Adipocyte (in vitro differentiated cells): ENCODE results near the gene DCAF11.

Experiments used
- DNase-seq: peaks from one replicate; pipeline ENCODE4 v3.0.0-alpha.2; 2015; ENCODE audit warnings: low read depth
- H3K27me3 ChIP-seq: replicated peaks from 2 replicates; pipeline ENCODE4 v1.7.0; 2013; ENCODE audit warnings: mild to moderate bottlenecking, low read length, moderate library complexity; ENCODE audit not compliant: control insufficient read depth, insufficient read depth
- H3K36me3 ChIP-seq: 2 replicates; pipeline ENCODE4 v1.7.0; 2013; ENCODE audit warnings: low read length, mild to moderate bottlenecking, moderate library complexity; ENCODE audit not compliant: control insufficient read depth, insufficient read depth, severe bottlenecking
- H3K4me1 ChIP-seq: 2 replicates; pipeline ENCODE4 v1.7.0; 2013; ENCODE audit warnings: mild to moderate bottlenecking, low read length, moderate library complexity; ENCODE audit not compliant: control insufficient read depth, insufficient read depth
- H3K4me3 ChIP-seq: 2 replicates; pipeline ENCODE4 v1.7.0; 2013; ENCODE audit warnings: mild to moderate bottlenecking, low read length, moderate library complexity
- H3K9ac ChIP-seq: 2 replicates; pipeline ENCODE4 v1.7.0; 2013; ENCODE audit warnings: mild to moderate bottlenecking, low read length, moderate library complexity
- H3K9me3 ChIP-seq: 2 replicates; pipeline ENCODE4 v1.7.0; 2013; ENCODE audit warnings: mild to moderate bottlenecking, low read length, moderate library complexity; ENCODE audit not compliant: control insufficient read depth

The DCAF11 gene

DNA sequence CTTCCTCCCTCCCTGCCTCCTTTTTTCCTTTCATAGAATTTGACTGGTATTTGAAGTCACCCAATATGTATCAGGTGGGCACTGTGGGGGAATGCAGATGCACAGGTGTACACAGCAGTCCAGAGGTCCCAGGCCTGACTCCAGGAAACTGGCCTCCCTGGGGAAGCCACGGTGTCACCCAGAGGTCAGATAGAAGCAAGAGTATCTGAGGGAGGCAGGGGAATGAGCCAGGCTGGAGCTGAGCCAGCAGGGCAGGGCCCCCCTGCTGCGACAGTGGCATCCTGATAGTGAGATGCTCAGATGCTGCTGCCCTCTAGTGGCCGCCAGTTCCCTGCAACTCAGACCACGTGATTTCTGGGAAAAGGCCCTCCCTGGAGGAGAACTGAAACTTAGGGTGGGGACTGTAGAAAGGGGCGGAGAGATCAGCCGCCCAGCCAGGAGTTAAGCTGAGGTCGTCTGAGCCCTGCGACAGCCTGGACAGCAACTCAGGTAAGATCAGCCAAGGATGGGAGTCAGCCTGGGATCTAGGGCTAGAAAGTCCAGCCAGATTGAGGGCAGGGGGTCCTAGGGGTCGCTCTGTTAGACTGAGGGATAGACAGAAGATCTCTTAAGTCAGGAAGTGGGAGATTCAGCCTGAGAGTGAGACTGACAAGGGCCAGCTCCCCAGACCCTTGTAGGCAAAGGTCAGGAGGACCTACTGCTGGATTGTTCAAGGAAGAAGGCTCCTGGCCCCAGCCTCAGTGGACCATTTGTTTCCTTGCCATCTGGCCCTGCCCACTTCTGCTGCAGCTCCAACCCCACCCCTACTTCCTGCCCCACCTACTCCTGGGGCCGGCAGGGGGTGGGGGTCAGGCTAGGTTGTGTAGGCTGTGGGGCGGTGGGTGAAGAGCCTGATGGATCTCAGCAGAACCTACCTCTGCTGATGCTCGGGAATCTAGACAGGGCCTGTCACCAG lies 46.5 kb downstream of the DCAF11 start, which contains the start of gene IRF9:
IRF9 (plus strand) TSS at position 416 of the 955 bp plus-strand sequence. CDS start 880 bp downstream, outside the sequence.
- Histone ChIP-seq H3K27me3 (no peaks in the 10 kb centered on the region), H3K9ac (peak within 1 kb of the TSS; percentile 96), H3K4me1 (peaks cover 13% of the 10 kb centered on the region), H3K4me3 (peak within 1 kb of the TSS; percentile 92), H3K9me3 (no peaks in the 10 kb centered on the region), H3K36me3 (peaks cover 71% of the 10 kb centered on the region)
- peak; percentile 97 for DNase-seq

DNA sequence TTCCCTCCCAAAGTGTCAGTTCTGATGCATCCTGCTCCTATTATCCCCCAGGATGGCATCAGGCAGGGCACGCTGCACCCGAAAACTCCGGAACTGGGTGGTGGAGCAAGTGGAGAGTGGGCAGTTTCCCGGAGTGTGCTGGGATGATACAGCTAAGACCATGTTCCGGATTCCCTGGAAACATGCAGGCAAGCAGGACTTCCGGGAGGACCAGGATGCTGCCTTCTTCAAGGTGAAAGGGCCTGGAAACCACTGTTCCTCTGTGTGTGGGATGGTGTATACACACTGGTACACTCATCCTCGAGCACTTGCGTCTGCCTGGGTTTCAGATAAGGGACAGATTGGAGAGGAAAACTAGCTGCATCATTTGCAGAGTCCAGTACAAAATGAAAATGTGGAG lies 47.5 kb downstream of the DCAF11 start:
- no peaks in the 10 kb centered on the region for H3K9me3 ChIP-seq
- H3K4me1 ChIP-seq = peaks cover 13% of the 10 kb centered on the region
- H3K4me3 ChIP-seq = peak overlapping the region; percentile 92
- no peak for DNase-seq
- H3K27me3 ChIP-seq = no peaks in the 10 kb centered on the region
- peak overlapping the region; percentile 96 for H3K9ac ChIP-seq
- H3K36me3 ChIP-seq = peaks cover 71% of the 10 kb centered on the region

DNA sequence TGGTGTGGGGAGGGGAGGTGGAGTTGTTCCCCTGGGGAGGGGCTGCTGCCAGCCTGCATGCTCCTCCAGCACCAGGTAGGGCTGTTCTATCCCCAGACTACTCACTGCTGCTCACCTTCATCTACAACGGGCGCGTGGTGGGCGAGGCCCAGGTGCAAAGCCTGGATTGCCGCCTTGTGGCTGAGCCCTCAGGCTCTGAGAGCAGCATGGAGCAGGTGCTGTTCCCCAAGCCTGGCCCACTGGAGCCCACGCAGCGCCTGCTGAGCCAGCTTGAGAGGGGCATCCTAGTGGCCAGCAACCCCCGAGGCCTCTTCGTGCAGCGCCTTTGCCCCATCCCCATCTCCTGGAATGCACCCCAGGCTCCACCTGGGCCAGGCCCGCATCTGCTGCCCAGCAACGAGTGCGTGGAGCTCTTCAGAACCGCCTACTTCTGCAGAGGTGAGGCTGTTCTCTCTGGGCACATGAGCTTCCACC lies 50.0 kb downstream of the DCAF11 start:
- no peak for DNase-seq
- no peak overlapping the region for H3K4me3 ChIP-seq
- H3K36me3 ChIP-seq = peaks cover 60% of the 10 kb centered on the region
- no peaks in the 10 kb centered on the region for H3K27me3 ChIP-seq
- peaks cover 13% of the 10 kb centered on the region for H3K4me1 ChIP-seq
- H3K9me3 ChIP-seq = no peaks in the 10 kb centered on the region
- no peak overlapping the region for H3K9ac ChIP-seq

DNA sequence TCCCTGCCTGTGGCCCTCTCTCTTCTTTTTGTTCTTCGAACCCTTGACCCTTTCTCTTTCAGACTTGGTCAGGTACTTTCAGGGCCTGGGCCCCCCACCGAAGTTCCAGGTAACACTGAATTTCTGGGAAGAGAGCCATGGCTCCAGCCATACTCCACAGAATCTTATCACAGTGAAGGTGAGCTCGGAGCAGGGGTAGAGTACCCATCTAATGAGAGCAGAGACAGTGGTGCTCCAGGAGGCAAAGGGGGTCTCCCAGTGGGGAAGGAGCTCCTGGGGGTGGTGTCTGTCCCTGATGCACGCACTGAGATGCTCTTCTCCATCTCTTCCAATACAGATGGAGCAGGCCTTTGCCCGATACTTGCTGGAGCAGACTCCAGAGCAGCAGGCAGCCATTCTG lies 51.2 kb downstream of the DCAF11 start:
- DNase-seq = no peak
- Histone ChIP-seq H3K9ac (no peak overlapping the region), H3K36me3 (peaks cover 48% of the 10 kb centered on the region), H3K4me1 (peaks cover 13% of the 10 kb centered on the region), H3K27me3 (no peaks in the 10 kb centered on the region), H3K4me3 (no peak overlapping the region), H3K9me3 (no peaks in the 10 kb centered on the region)

DNA sequence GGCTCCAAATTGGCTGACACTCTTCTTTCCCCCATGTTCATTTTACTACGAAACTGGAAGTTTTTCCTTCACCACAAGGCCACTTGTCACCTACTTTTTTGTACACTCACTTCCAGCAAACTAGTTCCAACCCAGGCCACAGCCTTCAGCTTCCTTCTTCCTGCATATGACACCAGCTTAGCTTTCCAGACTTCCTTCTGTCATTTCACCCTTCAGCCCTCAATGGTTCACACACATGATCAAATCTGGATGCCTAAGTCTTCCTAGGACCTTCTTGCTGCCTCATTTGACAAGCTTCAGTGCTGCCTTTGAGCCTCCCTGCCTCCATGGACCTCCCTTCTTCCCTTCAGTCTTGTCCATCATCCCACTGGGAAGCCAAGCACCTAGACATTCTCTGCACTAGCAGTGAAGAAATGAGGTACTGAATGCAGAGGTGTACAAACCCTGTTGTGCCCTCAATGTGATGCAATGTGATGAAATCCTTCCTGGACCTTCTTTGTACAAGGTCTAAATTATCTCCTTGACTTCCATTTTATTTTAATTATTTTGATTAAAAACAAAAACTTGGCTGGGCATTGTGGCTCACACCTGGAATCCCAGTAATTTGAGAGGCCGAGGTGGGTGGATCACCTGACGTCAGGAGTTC lies 53.0 kb downstream of the DCAF11 start:
- Histone ChIP-seq H3K4me1 (no peaks in the 10 kb centered on the region), H3K9ac (no peak overlapping the region), H3K27me3 (no peaks in the 10 kb centered on the region), H3K36me3 (peaks cover 48% of the 10 kb centered on the region), H3K9me3 (no peaks in the 10 kb centered on the region), H3K4me3 (no peak overlapping the region)
- no peak for DNase-seq

DNA sequence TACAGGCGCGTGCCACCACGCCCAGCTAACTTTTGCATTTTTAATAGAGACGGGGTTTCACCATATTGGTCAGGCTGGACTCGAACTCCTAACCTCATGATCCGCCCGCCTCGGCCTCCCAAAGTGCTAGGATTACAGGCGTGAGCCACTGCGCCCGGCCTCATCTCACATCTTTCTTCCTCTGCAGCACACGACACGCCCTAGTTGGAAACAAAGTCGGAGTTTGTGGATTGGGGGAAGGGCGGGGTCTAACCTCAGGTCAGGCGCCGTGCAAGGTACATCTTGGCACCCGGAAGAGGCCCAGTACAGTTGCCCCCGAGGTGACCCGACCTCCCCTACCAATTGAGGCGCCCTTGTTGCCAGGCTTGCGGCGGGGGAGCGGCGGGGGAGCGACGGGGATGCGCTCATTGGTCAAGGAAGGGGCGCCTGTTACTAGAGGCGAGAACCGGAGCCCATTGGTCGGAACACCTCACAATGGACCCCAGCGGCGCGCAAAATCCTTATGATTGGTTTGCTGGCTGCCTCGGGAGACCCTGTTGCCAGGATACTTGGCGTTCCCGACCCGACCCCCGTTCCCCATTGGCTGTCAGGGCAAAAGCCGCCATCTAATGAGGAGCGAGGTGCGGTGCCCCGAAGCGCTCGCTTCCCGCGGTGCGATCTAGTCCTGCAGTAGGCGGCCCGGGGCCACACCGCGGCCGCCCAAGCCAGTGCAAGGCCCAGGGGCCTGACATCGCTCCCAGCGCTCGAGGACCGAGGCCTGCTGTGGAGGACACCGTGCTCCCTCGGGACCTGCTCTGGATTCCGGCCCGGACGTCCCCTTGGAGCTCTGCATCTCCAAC lies 57.1 kb downstream of the DCAF11 start, which contains the start of gene REC8:
REC8 (plus strand) TSS at position 659 of the 839 bp plus-strand sequence. CDS start 473 bp downstream, outside the sequence.
- no peak within 1 kb of the TSS for H3K4me3 ChIP-seq
- H3K36me3 ChIP-seq = peaks cover 16% of the 10 kb centered on the region
- no peaks in the 10 kb centered on the region for H3K27me3 ChIP-seq
- DNase-seq = no peak
- no peaks in the 10 kb centered on the region for H3K9me3 ChIP-seq
- H3K4me1 ChIP-seq = no peaks in the 10 kb centered on the region
- H3K9ac ChIP-seq = no peak within 1 kb of the TSS

DNA sequence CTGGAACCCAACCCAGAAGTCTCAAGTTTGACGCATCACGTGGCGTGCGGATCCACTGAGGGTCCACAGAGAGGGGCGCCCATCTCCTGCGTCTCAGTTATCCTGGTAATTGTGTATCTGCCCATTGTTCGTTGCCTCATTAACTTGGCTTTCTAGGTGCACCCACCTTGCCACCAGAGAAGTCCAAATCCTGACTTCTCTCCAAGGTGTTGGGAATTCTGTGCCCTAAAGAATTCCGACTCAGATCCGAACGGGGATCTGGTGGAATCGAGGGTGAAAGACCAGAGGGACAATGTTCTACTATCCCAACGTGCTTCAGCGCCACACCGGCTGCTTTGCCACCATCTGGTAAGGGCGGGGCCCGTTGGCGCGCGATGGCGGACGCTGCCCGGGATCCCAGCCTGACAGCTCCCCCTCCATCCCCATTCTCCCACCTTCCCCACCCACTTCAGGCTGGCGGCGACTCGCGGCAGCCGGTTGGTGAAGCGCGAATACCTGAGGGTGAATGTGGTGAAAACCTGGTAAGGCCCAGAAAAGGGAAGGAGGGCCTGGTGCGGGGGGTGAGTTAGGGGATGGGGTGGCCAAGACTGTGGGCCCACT lies 57.8 kb downstream of the DCAF11 start:
- H3K9me3 ChIP-seq = no peaks in the 10 kb centered on the region
- no peak overlapping the region for H3K4me3 ChIP-seq
- peaks cover 19% of the 10 kb centered on the region for H3K36me3 ChIP-seq
- DNase-seq = no peak
- no peaks in the 10 kb centered on the region for H3K4me1 ChIP-seq
- H3K9ac ChIP-seq = no peak overlapping the region
- H3K27me3 ChIP-seq = no peaks in the 10 kb centered on the region

DNA sequence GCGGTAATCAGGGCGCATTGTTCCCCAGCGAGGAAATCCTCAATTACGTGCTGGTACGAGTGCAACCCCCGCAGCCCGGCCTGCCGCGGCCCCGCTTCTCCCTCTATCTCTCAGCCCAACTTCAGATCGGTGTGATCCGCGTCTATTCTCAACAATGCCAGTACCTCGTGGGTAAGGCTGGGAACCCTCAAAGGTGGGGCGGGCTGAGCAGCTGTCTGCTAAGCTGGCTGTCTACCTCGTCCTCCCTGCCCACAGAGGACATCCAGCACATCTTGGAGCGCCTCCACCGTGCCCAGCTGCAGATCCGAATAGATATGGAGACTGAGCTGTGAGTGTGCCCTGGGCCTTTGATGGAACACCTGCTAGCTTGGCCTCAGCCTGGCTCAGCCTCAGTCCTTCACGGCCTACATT lies 58.3 kb downstream of the DCAF11 start:
- no peak for DNase-seq
- H3K4me3 ChIP-seq = no peak overlapping the region
- no peaks in the 10 kb centered on the region for H3K4me1 ChIP-seq

More for the DNA sequence above, 58.3 kb downstream of the DCAF11 start:
- H3K27me3 ChIP-seq = no peaks in the 10 kb centered on the region
- no peaks in the 10 kb centered on the region for H3K9me3 ChIP-seq
- no peak overlapping the region for H3K9ac ChIP-seq
- peaks cover 20% of the 10 kb centered on the region for H3K36me3 ChIP-seq
